Esophagus squamous epithelium (tissue), 5 donors: ENCODE data around the gene CD79B. TPM values are rescaled to one million over a fixed set of nuclear protein-coding genes. Genes with fewer than 3 reads are reported as not detected.
A peak's percentile ranks its signal among the peaks of the same experiment; 100 is the strongest.
"Not testable (repeated sequence)": the region's sequence is repeated elsewhere in the genome, so short reads cannot be mapped to it uniquely, and the experiment has no call there.

Experiments used
- DNase-seq: peaks from one replicate; lab custom pipeline; 2025; lab: John Stamatoyannopoulos, UW
- H3K27ac ChIP-seq, 4 donors: fragments of 200-600 bp; sonication (generic); one replicate each; pipeline ENCODE4 v1.5.1; 2016 to 2019; ENCODE audit warnings: mild to moderate bottlenecking in 1 of 4
- H3K27me3 ChIP-seq, 4 donors: fragments of 200-600 bp; sonication (generic); 1 replicate in 3 of 4; 2 replicates in 1 of 4; pipeline versions ENCODE4 v1.5.1 to v1.6.0; 2017 to 2021; ENCODE audit warnings: antibody characterized with exemption in 1 of 4
- H3K36me3 ChIP-seq, 3 donors: fragments of 200-600 bp; sonication (generic); one replicate each; pipeline ENCODE4 v1.5.1; 2016 to 2019
- H3K4me1 ChIP-seq, 3 donors: fragments of 200-600 bp; sonication (generic); one replicate each; pipeline ENCODE4 v1.5.1; 2017 to 2019
- H3K4me3 ChIP-seq, 4 donors: fragments of 200-600 bp; sonication (generic); 1 replicate in 3 of 4; 2 replicates in 1 of 4; pipeline ENCODE4 v1.5.1; 2016 to 2019; ENCODE audit warnings: mild to moderate bottlenecking in 2 of 4, moderate library complexity in 1 of 4
- H3K9me3 ChIP-seq, 3 donors: fragments of 200-600 bp; sonication (generic); one replicate each; pipeline ENCODE4 v1.5.1; 2016 to 2019
- CTCF ChIP-seq, 6 experiments: fragments of 450-650 bp in 4 of 6; fragments of 200-600 bp in 2 of 6; sonication (generic) in 2 of 6; IDR thresholded peaks; one replicate each; pipeline ENCODE4 v1.5.1; 2016 to 2019; ENCODE audit warnings: antibody characterized with exemption in 6 of 6, mild to moderate bottlenecking in 4 of 6, moderate library complexity in 4 of 6
- WGBS, 2 donors: methylation state at CpG; one replicate each; pipeline ENCODE4 v1.1.5; 2018; 5-methylcytosine and 5-hydroxymethylcytosine counted together
- intact Hi-C: fragments of 100-400 bp; cut with DNase I; formaldehyde crosslinking; loops from one replicate; pipeline ENCODE4 v1.15.0; 2022
- total RNA-seq, 4 donors: library from RNA; depleted of rRNA; stranded (reverse); fragments of >200 nt; gene quantifications; one replicate each; pipeline ENCODE4 v1.1.0, GENCODE V29; 2016
- donor health status: DM: yes; HTN: yes; CAD: no.

CD79B gene
- total RNA-seq, 4 donors from 2014 or later, result 1.1 to 2.0 (median 1.3) TPM; not detected in 1

- H3K27me3 ChIP-seq, H3K36me3 ChIP-seq, H3K4me3 ChIP-seq, H3K4me1 ChIP-seq, intact Hi-C loops, H3K9me3 ChIP-seq, H3K27ac ChIP-seq, DNase-seq: not testable (repeated sequence)
- peak in 5 of 6 experiments; percentile 24 to 48 (median 33) for TF ChIP-seq CTCF (IDR thresholded peaks at IDR 0.05)
- 27 to 32% methylated on average over 5 of the region's 5 CpGs for WGBS, 2 donors
Measured at GRCh38 chr17:63903787-63904201, 28.3 kb downstream of the CD79B start.

DNA sequence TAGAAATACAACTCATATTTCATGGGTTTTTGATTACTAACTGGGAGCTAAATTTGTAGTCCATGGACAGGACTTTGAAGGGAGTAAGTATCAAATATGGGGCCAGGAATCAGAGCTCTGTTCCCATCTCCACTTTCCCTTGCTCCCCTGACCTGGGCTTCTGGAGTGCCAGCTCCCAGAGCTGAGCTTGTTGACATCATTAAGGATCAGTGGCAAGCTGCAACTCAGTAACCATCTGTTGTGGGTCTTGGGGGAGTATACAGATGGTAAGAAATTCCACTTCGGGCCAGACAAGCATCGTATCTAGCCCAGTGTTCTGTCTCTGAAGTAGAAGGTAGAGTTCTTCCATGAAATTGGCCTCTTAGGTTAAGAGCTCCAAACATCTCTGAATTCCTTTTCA is 30.2 kb downstream of the CD79B start:
- H3K36me3 ChIP-seq, DNase-seq, intact Hi-C loops, H3K9me3 ChIP-seq, H3K4me3 ChIP-seq, H3K27me3 ChIP-seq, H3K27ac ChIP-seq, H3K4me1 ChIP-seq: not testable (repeated sequence)
- 82 to 87% methylated on average over 2 of the region's 2 CpGs for WGBS, 2 donors

DNA sequence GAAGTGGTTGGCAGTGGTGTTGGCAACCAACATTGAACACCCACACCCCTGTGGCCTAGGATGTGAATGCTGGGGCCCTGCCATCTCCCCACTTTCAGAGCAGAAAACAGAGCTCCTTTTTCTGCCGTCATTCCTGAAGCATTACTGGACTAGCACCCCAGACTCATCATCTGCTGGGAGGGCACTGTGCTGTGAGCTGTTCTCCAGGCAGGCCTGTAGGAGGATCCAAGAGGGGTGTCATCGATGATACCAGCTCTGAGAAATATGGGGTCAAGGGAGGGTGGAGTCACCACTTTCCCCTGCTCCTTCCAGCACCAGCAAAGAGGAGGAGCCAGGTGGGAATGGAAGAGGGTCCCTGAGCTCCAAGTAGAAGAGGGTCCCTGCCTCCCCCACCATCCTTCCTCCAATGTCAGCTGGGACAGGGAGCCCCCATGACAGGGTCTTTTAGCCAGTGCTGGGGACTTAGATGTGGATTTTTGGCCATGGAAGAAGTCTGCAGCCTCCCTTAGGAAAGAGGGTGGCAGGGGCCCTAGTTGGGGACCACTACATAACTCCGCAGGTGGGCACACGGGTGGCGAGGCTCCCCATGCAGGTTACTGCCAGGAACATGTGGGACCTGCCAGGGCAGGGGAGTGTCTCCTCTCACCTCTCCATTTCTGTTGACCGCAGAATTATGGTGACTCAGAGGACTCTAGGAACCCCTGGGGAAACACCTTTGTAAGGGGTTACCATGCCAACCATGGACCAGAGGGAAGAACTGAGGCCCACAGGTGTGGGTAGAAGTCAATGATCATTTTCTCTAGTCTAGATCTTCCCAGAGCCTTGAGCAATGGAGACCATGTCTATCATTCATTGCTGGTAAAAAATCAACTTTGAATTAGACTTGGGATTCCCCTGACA is 33.0 kb downstream of the CD79B start:
- intact Hi-C loops, H3K9me3 ChIP-seq: not testable (repeated sequence)
- WGBS, 2 donors, result 63% methylated on average over 3 of the region's 6 CpGs; no CpG with 5 or more reads in 1 of the 2 donors

DNA sequence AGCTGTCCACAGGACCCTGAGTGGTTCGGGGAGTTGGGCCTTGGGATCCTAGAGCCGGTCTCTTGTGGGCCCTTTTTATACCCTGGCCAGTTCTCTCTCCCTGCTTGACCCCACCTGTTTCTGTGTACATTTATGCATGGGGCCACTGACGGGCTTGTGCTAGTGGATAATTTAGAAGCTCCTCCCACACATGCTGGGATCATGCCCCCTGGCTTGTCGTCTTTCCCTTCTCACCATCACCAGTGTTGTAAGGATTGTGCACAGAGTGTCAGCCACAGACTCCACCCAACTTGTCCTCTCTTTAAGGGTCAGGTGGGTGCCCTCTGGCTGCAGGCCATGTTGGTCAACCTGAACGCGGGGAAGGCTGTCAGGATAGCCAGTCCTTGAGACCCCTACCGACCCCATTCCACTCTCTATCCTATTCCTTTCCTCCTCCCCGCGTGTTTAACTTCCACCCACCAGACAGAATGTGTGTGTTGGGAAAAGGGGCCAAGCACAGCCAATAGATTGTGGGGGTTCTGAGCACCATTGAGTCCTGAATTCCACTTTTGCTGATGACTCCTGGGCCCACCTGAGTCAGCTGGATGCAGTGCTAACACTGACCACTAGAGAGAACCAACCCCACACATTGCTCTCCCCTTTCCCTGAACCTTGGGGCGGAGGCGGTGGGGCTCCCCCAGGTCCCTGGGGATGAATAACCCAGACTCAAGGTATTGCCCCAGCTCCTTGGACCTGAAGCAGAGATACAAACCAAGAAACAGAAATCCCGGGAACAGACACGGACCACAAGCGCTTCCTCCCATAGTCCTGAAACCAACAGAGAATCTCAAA is 35.4 kb downstream of the CD79B start, which contains the start of gene CSH1:
Gene CSH1 (minus strand): TSS at position 51 of the 831 bp plus-strand sequence. CDS start 63 bp downstream, outside the sequence.
- WGBS, 2 donors, result 92 to 94% methylated on average over 3 of the region's 14 CpGs

More for the DNA sequence above, 33.0 kb downstream of the CD79B start:
- H3K36me3 ChIP-seq, DNase-seq, H3K27me3 ChIP-seq, H3K4me1 ChIP-seq, H3K27ac ChIP-seq, H3K4me3 ChIP-seq: not testable (repeated sequence)

DNA sequence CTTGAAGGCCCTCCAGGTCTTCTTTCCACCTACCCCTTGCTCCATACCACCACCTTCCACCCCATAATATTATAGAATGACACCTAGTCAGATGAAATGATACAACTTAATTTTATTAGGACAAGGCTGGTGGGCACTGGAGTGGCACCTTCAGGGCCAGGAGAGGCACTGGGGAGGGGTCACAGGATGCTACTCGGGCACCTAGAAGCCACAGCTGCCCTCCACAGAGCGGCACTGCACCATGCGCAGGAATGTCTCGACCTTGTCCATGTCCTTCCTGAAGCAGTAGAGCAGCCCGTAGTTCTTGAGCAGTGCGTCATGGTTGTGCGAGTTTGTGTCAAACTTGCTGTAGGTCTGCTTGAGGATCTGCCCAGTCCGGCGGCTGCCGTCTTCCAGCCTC is 37.3 kb downstream of the CD79B start:
- H3K27me3 ChIP-seq, DNase-seq, H3K4me1 ChIP-seq, H3K36me3 ChIP-seq, H3K27ac ChIP-seq, H3K9me3 ChIP-seq, H3K4me3 ChIP-seq, intact Hi-C loops: not testable (repeated sequence)
- 94% methylated on average over 7 of the region's 10 CpGs; no CpG with 5 or more reads in 1 of the 2 donors for WGBS, 2 donors

More for the DNA sequence above, 35.4 kb downstream of the CD79B start, which contains the start of gene CSH1:
- H3K36me3 ChIP-seq, H3K9me3 ChIP-seq, DNase-seq, H3K27ac ChIP-seq, intact Hi-C loops, H3K4me3 ChIP-seq, H3K27me3 ChIP-seq, H3K4me1 ChIP-seq: not testable (repeated sequence)

GRCh38 chr17:63894021-63894420 is 38.1 kb downstream of the CD79B start:
- H3K36me3 ChIP-seq, DNase-seq, H3K27me3 ChIP-seq, intact Hi-C loops, H3K27ac ChIP-seq, H3K4me3 ChIP-seq, H3K4me1 ChIP-seq, H3K9me3 ChIP-seq: not testable (repeated sequence)
- WGBS, 2 donors, result 49 to 62% methylated on average over 2 to 3 of the region's 3 CpGs

DNA sequence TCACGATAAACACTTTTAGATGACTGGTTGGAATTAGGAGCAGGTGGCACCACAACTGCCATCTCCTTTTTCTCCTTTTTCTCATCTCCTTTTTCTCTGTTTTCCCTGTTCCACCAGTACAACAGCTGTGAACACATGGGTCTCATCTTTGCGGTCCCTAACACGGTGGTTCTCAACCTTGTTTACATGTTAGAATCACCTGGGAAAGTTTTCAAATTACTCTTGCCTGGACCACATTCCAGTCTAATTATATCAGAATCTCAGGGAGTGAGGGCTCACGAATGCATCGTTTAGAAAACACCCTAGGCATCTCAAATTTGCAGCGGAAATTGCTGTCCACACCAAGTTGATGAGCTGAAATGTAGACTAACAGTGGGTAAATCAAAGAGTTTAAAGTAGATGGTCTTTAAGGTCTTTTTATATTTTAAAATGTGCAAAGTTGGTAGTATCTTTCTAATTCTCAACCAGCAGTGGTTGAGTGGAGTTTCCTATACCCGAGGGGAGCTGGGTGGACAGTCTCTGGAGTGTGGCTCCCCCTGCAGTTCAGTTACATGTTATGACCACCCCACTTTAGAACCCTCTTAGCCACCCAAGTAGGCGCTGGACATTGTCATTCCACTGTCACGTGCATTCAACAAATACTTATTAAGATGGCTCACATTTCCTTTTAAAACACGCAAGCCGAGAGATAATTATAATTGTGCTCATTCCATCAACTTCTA is 39.7 kb downstream of the CD79B start:
- H3K36me3 ChIP-seq, H3K27ac ChIP-seq, H3K9me3 ChIP-seq, H3K4me1 ChIP-seq, H3K4me3 ChIP-seq, intact Hi-C loops, DNase-seq, H3K27me3 ChIP-seq: not testable (repeated sequence)
- WGBS, 2 donors, result 55 to 74% methylated on average over 10 to 11 of the region's 11 CpGs
